Measurements from ENCODE around the gene SFXN3.

DNA sequence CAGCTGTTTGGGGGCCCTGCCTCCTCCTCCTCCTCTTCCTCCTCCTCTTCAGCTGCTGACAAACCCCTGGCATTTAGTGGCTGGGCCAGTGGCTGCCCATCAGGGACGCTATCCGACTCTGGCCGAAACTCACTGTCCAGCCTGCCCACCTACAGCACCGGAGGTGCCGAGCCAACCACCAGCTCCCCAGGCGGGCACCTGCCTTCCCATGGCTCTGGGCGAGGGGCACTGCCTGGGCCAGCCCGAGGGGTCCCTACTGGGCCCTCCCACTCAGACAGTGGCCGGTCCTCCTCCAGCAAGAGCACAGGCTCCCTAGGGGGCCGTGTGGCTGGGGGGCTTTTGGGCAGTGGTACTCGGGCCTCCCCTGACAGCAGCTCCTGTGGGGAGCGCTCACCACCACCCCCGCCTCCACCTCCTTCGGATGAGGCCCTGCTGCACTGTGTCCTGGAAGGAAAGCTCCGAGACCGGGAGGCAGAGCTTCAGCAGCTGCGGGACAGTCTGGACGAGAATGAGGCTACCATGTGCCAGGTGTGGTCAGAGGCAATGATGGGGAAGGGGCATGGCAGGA is 27.3 kb upstream of the SFXN3 start:
- TF ChIP-seq EZH2 (IDR thresholded peaks at IDR 0.05) (no peak), POLR2AphosphoS5 (IDR thresholded peaks at IDR 0.05; ENCODE audit: borderline replicate concordance, low read depth, low read length) (no peak)
